HG03565 (cell line): ENCODE data around the gene ESYT2.
"Not testable (repeated sequence)": the region's sequence is repeated elsewhere in the genome, so short reads cannot be mapped to it uniquely, and the experiment has no call there.

Experiments
- ATAC-seq: cut with Tn5 transposase; IDR thresholded peaks from one replicate; pipeline ENCODE4 v1.9.1; 2021; ENCODE audit warnings: mild to moderate bottlenecking, moderate library complexity; ENCODE audit not compliant: unreplicated experiment

The ESYT2 gene, protein sequence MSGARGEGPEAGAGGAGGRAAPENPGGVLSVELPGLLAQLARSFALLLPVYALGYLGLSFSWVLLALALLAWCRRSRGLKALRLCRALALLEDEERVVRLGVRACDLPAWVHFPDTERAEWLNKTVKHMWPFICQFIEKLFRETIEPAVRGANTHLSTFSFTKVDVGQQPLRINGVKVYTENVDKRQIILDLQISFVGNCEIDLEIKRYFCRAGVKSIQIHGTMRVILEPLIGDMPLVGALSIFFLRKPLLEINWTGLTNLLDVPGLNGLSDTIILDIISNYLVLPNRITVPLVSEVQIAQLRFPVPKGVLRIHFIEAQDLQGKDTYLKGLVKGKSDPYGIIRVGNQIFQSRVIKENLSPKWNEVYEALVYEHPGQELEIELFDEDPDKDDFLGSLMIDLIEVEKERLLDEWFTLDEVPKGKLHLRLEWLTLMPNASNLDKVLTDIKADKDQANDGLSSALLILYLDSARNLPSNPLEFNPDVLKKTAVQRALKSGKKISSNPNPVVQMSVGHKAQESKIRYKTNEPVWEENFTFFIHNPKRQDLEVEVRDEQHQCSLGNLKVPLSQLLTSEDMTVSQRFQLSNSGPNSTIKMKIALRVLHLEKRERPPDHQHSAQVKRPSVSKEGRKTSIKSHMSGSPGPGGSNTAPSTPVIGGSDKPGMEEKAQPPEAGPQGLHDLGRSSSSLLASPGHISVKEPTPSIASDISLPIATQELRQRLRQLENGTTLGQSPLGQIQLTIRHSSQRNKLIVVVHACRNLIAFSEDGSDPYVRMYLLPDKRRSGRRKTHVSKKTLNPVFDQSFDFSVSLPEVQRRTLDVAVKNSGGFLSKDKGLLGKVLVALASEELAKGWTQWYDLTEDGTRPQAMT

DNA sequence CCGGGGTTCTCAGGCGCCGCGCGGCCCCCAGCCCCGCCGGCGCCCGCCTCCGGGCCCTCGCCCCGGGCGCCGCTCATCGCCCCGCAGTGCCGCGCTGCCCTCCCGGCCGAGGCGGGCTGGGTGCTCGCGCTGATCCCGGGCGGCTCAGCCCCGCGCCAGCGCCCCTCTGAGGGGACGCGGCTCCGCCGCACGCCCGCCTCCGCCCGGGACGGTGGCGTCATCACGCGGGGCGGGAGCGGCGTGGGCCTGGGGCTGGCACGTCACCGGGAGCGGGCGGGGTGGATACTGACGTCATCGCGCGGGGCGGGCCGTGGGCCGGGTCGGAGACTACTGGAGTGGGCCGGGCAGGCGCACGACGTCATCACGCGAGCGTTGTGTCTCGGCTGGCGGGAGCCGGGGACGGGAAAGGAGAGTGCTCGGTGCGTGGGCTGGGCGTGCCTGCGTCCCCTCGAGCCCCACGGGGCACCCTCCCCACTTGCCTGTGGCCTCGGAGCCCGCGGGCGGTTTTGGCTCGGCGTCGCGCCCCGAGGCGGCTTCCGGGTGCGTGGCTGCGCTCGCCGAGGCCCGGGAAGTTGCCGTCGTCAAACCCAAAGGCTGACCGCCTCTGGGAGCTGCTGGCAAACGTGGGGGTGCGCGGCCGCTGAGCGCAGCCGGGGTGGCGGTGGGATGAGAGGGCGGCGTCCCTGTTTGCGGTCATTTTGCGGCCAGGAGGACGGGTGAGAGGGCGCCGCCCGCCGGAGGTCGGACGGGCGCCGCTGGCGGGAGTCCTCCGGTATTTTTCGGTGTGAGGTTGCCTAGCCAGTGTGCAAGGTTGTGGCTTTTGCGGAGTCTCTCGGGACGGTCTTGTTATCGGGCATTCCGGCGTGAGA lies at the start of gene ESYT2:
Gene ESYT2 (minus strand): TSS at position 168 of the 869 bp plus-strand sequence. CDS start 91 bp downstream, at position 77.
- ATAC-seq = peak; percentile 76

DNA sequence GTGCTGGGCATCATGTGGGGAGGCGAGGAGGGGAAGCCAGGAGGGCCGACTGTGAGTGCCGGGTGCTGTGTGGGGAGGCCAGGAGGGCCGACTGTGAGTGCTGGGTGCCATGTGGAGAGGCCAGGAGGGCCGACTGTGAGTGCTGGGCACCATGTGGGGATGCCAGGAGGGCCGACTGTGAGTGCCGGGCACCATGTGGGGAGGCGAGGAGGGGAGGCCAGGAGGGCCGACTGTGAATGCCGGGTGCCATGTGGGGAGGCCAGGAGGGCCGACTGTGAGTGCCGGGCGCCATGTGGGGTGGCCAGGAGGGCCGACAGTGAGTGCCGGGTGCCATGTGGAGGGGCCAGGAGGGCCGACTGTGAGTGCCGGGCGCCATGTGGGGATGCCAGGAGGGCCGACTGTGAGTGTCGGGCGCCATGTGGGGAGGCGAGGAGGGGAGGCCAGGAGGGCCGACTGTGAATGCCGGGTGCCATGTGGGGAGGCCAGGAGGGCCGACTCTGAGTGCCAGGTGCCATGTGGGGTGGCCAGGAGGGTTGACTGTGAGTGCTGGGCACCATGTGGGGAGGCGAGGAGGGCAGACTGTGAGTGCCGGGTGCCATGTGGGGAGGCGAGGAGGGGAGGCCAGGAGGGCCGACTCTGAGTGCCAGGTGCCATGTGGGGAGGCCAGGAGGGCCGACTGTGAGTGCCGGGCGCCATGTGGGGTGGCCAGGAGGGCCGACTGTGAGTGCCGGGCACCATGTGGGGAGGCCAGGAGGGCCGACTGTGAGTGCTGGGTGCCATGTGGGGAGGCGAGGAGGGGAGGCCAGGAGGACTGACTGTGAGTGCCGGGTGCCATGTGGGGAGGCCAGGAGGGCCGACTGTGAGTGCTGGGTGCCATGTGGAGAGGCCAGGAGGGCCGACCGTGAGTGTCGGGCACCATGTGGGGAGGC lies 49.1 kb upstream of the ESYT2 start:
- ATAC-seq = not testable (repeated sequence)

DNA sequence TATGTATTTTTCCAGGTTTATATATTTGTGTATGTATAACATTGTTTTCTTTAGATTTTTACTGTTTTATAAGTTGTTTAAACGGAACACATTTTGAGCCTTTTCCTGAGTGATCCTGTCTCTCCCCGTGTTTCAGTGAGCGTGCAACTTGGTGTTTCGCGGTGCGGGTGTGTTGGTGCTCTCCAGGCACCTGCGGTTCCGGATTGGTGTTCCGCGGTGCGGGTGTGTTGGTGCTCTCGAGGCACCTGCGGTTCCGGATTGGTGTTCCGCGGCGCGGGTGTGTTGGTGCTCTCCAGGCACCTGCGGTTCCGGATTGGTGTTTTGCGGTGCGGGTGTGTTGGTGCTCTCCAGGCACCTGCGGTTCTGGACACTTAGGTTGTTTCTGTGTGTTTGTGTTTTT lies 47.7 kb upstream of the ESYT2 start:
- ATAC-seq = no peak

DNA sequence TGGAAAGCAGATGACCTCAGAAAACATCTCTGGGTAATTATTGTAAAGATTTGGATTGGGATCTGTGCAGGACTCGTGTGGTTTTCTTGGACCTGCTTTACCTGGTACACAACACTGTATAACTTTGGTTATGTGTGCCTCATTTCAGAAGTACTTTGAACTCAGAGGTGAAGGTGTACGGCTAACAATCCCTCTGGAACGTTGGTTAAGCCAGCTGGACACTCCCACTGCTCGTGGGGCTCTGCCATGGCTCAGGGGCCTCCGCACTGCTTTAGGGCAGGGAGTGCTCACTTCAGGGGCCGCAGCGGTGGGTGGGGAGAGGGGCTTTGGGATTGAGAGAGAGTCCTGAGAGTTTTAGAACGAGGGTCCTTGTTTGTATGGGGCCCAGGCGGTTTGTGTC lies 40.6 kb upstream of the ESYT2 start:
- no peak for ATAC-seq

DNA sequence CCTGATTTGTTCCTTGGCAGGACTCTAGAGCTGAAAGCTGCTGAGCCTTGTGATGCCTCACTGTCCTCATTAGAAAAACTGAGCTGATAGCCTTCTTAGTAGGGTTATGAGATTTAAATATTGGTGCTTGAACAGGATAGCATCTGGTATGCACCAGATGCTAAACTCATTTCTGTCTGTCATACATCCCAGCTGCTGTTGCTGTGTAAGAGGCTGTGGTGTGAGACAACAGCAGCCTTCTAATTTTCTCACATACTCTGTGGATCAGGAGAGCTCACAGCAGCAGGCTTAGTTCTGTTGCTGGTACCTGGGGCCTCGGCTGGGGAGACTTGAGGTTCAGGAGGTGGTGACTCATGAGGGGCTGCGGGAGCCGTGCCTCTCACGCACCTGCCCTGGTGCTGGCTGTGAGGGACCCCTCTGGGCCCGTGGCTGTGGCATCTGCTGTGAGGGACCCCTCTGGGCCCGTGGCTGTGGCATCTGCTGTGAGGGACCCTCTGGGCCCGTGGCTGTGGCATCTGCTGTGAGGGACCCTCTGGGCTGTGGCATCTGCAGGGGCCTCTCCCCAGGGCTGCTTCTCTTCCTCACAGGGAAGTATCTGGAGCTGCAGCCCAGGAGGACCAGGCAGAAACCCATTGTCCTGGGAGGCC lies 39.6 kb upstream of the ESYT2 start:
- ATAC-seq = no peak

DNA sequence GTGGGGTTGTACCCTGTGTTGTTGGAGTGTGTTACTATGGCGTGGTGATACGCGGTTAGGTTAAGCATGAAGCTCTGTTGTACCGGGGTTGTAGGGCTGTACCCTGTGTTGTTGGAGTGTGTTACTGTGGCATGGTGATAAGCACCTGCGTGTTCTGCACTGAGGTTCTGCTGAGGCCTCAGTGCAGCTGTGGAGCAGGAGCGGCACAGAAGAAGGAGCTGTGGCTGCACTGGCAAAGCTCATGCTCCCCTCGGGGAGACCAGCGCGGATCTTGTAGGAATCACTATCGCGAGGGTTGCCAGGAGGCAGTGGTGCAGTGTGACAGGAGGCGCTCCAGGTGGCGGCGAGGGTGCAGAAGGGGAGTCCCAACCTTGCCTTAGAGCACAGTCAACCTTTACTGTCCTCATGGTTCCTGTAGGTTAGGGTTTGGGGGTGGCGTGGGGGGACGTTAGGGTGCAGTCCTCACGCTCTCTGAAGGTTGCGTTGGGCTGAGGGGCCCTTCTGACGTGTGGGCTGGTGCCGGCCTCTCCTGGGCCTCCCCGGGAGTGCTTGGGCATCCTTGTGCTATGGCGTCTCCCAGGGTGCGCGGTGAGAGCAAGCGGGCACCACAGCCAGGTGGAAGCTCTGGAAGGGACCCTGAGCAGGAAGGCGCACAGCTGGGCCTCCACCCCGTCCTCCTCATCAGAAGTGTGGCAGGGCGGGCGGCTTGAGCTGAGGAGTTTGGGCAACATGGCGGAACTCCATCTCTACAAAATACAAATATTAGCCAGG lies 38.1 kb upstream of the ESYT2 start:
- no peak for ATAC-seq

DNA sequence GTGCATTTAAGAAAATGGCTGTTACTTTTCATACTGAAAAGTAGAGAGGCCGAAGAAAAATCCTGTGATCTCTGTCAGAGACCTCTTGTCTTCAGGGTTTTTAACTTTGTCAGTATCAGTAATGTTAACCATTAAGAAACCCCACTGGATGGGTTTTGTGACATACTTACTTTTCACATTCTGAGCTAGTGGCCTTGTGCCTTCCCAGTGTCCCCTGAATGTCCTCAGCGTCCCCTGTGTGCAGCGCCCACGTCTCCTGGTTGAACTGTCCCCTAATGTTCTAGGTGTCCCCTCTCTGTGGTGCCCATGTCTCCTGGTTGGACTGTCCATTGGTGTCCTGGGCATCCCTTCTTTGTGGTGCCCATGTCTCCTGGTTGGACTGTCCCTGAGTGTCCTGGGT lies 36.7 kb upstream of the ESYT2 start:
- no peak for ATAC-seq

DNA sequence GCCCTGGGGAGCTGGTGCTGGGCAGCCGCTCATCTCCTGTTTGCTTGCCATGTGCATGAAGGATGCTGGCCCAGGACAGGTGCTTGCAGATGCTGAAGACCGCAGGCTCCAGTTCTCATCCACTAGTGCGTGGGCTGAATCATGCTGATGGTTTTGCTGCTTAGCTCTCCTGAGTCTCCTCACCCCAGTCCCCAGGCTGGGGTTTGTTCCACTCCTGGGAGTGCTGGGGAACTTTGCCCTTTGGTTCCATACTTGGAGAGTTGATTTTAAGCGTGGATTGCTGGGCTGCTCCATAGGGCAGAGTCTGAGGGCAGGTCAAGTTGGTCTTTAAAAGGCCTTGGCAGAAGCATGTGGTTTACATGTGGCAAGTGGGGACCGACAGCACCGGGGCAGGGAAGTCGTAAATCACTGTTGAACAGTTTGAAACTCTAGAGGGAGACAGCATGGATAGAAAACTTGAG lies 36.2 kb upstream of the ESYT2 start:
- ATAC-seq = no peak

DNA sequence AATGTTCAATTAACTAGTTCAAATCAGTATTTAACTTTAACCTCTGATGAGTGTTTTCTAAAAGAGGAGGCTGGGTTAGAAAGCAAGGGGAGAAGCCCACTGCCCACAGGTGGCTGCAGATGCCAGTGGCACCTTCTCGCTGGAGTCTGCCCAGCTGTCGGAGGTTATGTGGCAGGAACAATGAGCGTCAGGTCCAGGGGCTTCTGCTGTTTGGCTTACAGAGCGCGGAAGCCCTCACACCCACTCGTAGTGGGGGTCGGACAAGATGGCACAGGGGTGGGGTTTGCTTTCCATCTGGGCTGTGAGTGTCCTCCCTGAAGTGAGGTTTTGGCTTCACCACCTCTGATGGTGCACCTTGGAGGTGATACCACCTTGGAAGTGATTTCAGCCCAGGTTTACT lies 35.5 kb upstream of the ESYT2 start:
- no peak for ATAC-seq

DNA sequence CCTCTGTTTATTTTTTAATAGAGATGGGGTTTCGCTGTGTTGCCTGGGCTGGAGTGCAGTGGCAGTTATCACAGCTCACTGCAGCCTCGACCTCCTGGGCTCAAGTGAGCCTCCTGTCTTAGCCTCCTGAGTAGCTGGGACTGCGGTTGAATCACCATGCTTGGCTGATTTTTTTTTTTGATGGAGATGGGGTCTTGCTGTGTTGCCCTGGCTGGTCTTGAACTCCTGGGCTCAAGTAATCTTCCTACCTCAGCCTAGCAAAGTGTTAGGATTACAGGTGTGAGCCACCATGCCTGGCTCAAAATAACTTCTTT lies 35.2 kb upstream of the ESYT2 start:
- no peak for ATAC-seq

DNA sequence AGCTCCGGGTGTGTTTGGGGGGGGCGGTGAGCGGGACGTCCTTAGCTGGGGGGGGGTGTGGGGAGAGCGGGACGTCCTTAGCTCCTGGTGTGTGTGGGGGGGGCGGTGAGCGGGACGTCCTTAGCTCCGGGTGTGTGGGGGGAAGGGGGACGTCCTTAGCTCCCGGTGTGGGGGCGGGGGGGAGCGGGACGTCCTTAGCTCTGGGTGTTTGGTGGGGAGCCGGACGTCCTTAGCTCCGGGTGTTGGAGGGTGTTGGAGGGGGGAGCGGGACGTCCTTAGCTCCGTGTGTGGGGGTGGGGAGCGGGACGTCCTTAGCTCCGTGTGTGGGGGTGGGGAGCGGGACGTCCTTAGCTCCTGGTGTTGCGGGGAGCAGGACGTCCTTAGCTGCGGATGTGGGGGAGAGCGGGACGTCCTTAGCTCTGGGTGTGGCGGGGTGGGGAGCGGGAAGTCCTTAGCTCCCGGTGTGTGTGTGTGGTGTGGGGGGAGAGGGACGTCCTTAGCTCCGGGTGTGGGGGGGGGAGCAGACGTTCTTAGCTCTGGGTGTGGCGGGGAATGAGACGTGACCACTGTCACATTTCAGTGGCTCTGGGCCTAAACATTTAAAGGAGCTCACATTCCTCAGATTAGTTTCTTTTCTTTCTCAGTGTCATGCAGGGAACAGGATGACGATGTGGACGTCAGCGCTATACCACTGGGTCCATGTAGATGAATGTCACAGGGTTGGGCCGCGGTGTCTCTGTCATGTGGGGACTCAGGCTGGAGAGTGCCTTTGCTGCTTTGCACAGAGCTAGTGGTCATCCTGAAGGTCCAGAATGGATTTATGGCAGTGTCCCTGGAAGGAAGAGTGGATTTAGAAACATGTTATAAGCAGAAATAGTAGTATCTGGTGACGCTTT lies 34.5 kb upstream of the ESYT2 start:
- ATAC-seq = peak; percentile 29

DNA sequence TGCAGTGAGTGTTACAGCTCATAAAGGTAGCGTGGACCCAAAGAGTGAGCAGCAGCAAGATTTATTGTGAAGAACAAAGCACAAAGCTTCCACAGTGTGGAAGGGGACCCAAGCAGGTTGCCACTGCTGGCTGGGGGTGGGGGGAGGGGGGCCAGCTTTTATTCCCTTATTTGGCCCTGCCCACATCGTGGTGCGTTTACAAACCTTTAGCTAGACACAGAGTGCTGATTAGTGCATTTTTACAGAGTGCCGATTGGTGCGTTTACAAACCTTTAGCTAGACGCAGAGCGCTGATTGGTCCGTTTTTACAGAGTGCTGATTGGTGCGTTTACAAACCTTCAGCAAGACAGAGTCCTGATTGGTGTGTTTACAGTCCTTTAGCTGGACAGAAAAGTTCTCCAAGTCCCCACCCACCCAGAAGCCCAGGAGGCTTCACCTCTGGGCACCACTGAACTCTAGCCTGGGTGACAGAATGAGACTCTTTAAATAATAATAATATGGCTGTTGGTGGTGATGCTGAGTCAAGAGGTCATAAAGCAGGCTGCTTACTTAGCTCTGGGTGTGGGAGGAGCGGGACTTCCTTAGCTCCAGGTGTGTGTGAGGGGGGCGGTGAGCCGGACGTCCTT lies 33.8 kb upstream of the ESYT2 start:
- ATAC-seq = peak; percentile 40

DNA sequence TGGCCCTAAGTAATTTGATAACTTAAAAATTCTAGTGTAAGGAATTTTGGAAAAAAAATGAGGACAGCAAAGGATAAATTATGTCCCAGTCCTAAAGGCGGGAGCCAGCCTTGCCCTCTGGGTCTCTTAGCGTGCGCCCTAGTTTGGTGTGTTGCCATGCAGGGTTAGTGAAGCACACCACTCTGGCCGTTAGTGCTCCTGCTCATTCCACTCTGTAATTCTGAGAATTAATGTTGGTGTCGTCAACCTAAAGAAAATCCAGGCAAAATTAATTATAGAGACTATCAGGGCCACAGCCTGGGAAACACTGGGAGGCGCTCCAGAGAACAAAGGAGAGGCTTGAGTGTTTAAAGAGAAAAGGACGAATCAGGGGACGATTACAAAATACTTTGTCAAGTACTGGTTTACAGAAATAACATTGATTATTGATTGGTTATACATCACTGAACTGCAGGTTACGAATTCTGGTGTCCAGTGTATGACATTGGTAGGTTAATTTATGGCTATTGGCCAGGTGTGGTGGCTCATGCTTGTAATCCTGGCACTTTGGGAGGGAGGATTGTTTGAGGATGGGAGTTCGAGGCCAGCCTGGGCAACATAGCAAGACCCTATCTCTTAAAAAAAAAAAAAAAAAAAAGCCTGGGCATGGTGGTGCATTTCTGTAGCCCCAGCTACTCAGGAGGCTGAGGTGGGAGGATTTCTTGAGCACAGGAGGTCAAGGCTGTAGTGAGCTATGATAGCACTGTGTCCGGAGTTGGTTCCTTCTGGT lies 32.8 kb upstream of the ESYT2 start:
- no peak for ATAC-seq

DNA sequence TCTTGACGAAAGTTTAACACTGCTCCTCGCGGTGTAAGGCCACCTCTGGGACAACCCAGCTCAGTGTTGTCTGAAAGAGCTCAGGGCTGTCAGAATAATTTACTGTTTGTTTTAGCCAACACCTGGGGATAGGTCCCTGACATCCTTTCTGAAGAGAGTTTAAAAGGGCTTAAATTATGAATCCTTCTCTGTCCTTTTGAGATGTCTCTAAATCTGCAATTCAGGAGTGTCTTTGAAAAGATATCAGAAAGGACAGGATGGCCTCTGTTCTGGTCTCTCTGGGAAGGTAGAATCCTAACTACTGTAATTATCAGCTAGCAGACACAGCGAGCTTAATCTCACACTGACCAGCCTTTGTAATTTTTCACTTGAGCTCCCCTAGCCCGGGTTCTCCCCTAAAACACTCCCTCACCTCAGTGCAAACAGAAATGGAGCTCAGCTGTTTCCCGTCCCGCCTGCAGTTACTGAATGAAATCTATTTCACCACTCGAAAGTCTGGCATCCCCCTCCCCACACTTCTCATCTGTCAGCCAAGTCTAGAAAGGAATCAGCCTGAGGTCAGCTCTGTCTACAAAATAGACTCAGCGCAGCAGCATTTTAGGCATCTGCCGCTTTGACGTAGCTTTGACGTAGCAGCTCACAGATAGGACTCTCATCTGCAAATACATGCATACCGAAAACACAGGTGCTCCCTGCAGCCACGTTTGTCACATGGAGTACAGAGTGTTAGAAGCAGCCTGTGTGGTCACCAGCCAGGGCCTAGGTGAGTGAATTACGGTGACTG lies 31.9 kb upstream of the ESYT2 start:
- ATAC-seq = no peak

DNA sequence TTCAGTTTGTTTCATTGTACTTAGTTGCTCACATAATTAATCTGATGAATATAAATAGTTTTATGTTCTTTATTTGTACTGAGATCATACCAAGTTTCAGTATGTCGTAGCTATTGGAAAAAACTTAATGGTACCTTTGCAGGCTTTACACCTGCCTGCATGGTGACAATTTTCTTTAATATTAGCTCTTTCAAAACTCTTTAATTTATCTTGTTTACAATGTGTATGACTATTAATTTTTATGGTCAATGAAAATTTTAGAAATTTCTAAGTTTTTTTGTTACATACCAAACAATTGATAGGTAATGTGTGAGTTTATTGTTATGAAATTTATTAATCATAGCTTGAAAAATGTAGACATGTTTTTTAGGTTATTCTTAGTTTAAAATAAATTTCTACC lies 31.1 kb upstream of the ESYT2 start:
- ATAC-seq = no peak
